ENCODE measurements around the gene CDY2A.
"Not testable (repeated sequence)": the region's sequence is repeated elsewhere in the genome, so short reads cannot be mapped to it uniquely, and the experiment has no call there.

Gene CDY2A

GRCh38 chrY:18025487-18025886, at the start of gene CDY2A:
Gene CDY2A (plus strand): TSS chrY:18025787. CDS start chrY:18026115, 328 bp downstream.
- not testable (repeated sequence) for FAIRE-seq; DNase-seq (ENCODE audit: extremely low spot score, insufficient read length, low read depth)

- FAIRE-seq; DNase-seq (ENCODE audit: extremely low spot score, insufficient read length, low read depth): not testable (repeated sequence)
Observed at GRCh38 chrY:17997586-17997985, 28.0 kb upstream of the CDY2A start.

- not testable (repeated sequence) for FAIRE-seq; DNase-seq (ENCODE audit: extremely low spot score, insufficient read length, low read depth)
Observed at GRCh38 chrY:17998266-17998665, 27.3 kb upstream of the CDY2A start.

GRCh38 chrY:18023897-18024296, 1.7 kb upstream of the CDY2A start:
- DNase-seq (ENCODE audit: extremely low spot score, insufficient read length, low read depth); FAIRE-seq: not testable (repeated sequence)

GRCh38 chrY:18028845-18029244, 3.3 kb downstream of the CDY2A start:
- not testable (repeated sequence) for DNase-seq (ENCODE audit: extremely low spot score, insufficient read length, low read depth); FAIRE-seq

GRCh38 chrY:18030178-18030577, 4.6 kb downstream of the CDY2A start:
- not testable (repeated sequence) for DNase-seq (ENCODE audit: extremely low spot score, insufficient read length, low read depth); FAIRE-seq

GRCh38 chrY:18034100-18034814, 8.7 kb downstream of the CDY2A start:
- FAIRE-seq; DNase-seq (ENCODE audit: extremely low spot score, insufficient read length, low read depth): not testable (repeated sequence)

- FAIRE-seq; DNase-seq (ENCODE audit: extremely low spot score, insufficient read length, low read depth): not testable (repeated sequence)
Observed at GRCh38 chrY:18034864-18035263, 9.3 kb downstream of the CDY2A start.

- not testable (repeated sequence) for DNase-seq (ENCODE audit: extremely low spot score, insufficient read length, low read depth); FAIRE-seq
Observed at GRCh38 chrY:18044990-18045389, 19.4 kb downstream of the CDY2A start.

- DNase-seq (ENCODE audit: extremely low spot score, insufficient read length, low read depth); FAIRE-seq: not testable (repeated sequence)
Observed at GRCh38 chrY:18048149-18049040, 22.8 kb downstream of the CDY2A start.

GRCh38 chrY:18049061-18049460, 23.5 kb downstream of the CDY2A start:
- not testable (repeated sequence) for DNase-seq (ENCODE audit: extremely low spot score, insufficient read length, low read depth); FAIRE-seq

GRCh38 chrY:18056473-18056872, 30.9 kb downstream of the CDY2A start:
- not testable (repeated sequence) for DNase-seq (ENCODE audit: extremely low spot score, insufficient read length, low read depth); FAIRE-seq

- DNase-seq (ENCODE audit: extremely low spot score, insufficient read length, low read depth); FAIRE-seq: not testable (repeated sequence)
Observed at GRCh38 chrY:18073464-18073863, 47.9 kb downstream of the CDY2A start.

Measured in GM18507 (cell line).